ENCODE results near the gene DNAH9.

Gene DNAH9

DNA sequence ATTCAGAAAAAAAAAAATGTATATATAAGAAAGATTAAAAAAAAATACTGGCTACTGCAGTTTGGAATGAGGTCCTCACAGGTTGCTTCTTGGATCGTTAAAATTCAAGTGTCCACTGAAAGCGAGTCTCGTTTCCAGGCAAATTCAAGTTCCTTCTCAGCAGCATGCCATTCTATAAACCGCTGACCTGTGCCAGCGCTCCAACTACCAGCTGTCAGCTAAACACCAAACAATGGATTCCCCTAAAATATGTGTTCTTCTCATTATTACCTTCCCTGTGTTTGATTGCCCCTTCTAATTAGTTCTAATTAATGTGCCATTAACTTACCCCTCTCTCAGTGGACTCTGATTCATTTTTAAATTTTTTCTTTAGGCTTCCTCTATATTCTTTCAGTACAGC, 92.4 kb downstream of the DNAH9 start:
- no peak for DNase-seq

DNA sequence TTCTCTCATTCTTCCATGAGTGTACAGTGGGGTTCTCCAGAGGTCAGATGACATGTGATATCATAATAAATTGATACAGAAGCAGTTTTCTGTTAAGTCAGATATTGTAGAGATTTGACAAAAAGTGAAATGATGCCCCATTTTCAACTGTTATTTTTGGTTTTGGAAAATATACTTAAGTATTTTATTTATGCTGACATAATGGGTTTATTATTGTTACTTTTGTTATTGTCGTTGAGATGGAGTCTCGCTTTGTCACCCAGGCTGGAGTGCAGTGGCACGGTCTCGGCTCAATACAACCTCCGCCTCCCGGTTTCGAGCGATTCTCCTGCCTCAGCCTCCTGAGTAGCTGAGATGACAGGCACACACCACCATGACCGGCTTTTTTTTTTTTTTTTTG, 94.4 kb downstream of the DNAH9 start:
- DNase-seq, result no peak

DNA sequence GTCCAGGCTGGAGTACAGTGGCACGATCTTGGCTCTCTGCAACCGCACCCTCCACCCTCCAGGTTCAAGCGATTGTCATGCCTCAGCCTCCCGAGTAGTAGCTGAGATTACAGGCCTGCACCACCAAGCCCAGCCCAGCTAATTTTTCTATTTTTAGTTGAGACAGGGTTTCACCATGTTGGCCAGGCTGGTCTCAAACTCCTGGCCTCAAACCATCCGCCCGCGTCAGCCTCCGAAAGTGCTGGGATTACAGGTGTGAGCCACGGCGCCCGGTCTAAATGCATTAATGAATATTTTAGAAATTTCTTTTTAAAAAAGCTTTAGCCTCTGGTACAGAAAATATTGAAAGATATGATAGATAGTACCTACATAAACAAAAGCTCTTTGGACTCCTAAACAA, 95.0 kb downstream of the DNAH9 start:
- no peak for DNase-seq

- DNase-seq, result no peak
These were observed 102.4 kb downstream of the DNAH9 start for GRCh38 chr17:11700668-11701067.

GRCh38 chr17:11701911-11702310, 103.6 kb downstream of the DNAH9 start:
- no peak for DNase-seq

DNA sequence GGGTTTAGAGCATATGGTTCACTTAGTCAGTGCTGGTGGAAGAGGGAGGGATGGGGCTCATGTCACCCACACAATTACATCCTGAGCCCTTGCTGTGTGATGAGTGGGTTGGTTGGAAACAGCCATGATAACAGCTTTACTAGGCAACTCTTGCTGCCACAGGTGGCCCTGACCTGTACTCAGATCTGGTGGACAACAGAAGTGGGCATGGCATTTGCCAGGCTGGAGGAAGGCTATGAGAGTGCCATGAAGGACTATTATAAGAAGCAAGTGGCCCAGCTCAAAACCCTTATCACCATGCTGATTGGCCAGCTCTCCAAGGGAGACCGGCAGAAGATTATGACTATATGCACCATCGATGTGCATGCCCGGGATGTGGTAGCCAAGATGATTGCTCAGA, 105.8 kb downstream of the DNAH9 start:
- no peak for DNase-seq

DNA sequence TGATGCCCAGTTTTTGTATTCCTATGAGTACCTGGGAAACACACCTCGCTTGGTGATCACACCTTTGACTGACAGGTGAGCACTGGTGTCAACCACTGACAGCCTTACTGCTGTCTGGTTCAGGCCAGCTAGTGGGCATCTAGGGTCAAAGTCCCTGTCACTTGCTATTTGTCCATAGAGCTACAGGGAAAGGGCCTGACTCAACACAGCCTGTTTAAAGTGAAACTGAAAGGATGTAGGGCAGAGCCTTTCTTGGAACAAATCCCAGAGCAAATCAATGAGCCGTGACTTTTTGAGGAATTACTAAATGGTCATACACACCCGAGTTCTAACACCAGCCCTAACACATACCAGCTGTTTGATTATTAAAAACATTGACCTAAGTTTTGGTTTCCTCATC, 106.8 kb downstream of the DNAH9 start:
- DNase-seq, result no peak

GRCh38 chr17:11707586-11707985, 109.3 kb downstream of the DNAH9 start:
- no peak for DNase-seq

DNA sequence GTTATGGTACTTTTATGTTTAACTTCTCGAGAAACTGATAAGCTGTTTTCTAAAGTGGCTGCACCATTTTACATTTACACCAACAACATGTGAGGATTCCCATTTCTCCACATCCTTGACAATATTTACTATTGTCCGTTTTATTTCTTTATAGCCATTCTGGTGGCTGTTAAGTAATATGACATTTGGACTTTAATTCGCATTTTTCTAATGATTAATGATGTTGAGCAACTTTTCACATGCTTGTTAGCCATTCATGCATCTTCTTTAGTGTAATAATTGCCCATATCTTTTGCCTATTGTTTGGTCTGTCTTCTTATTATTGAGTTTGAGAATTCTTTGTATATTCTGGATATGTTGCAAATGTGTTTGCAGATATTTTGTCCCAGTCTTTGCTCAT, 114.2 kb downstream of the DNAH9 start:
- no peak for DNase-seq

- no peak for DNase-seq
These were observed 120.9 kb downstream of the DNAH9 start for GRCh38 chr17:11719203-11719602.

GRCh38 chr17:11719856-11720255, 121.6 kb downstream of the DNAH9 start:
- DNase-seq, result no peak

DNA sequence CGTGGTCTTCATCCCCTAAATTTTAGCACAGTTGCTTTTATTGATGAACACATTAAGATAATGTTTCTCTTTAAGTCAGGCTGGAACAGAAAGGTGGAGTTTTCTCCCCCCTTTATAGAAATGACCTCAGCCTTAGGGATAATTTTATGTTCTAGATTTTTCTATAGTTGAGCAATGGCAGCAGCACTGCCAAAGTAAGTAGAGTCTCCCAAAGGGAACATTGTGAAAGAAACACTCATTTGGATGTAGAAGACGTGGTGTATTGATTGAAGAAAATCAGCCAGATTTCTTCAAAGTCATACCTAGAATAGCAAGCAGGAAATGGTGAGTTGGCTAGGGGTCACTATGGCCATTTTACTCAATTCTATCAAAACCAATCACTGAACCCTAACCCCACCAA, 122.5 kb downstream of the DNAH9 start:
- no peak for DNase-seq

DNA sequence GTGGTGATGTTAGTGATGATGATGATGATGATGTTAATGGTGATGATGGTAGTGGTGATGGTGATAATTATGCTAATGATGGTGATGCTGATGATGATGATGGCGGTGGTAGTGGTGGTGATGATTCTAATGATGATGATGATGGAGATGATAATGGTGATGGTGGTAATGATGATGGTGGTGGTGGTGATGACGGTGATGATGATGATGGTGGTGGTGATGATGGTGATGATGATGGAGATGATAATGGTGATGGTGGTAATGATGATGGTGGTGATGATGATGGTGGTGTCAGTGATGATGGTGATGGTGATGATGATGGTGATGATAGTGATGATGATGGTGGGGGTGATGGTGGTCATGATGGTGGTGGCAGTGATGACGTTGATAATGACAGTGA, 132.5 kb downstream of the DNAH9 start:
- DNase-seq, result no peak

GRCh38 chr17:11736613-11737312, 138.5 kb downstream of the DNAH9 start:
- DNase-seq, result no peak

- no peak for DNase-seq
These were observed 139.0 kb downstream of the DNAH9 start for GRCh38 chr17:11737313-11737679.

GRCh38 chr17:11738151-11738550, 139.9 kb downstream of the DNAH9 start:
- no peak for DNase-seq

GRCh38 chr17:11739351-11739750, 141.1 kb downstream of the DNAH9 start:
- DNase-seq, result no peak

DNA sequence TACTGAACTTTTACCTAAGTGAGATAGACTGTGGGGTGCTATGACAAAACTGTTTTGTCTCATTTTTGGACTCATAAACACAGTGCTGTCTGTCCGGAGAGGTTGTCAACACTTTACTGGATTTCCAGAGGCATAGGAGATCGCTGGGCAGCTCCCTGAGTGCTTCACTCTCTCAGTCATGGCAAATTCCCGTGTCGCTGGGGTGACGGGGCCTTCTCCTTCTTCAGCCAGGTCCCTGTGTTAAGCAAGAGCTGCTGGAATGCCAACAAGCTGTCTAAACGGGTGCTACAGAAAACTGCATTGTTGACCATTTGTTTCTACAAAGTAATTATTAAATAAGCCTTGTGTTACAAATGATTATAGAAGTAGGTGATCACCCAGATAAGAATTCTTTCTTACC, 141.6 kb downstream of the DNAH9 start:
- no peak for DNase-seq

GRCh38 chr17:11742886-11743285, 144.6 kb downstream of the DNAH9 start:
- no peak for DNase-seq

DNA sequence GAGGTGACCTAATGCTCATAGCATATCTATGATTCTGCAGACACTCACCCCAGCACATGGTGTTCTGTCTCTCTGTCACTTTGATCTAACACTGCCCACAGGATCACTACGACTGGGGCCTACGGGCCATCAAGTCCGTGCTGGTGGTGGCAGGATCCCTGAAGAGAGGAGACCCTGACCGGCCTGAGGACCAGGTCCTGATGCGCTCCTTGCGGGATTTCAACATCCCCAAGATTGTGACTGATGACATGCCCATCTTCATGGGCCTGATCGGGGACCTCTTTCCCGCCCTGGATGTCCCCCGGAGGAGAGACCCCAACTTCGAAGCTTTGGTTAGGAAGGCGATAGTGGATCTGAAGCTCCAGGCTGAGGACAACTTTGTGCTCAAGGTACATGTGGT, 146.4 kb downstream of the DNAH9 start:
- DNase-seq, result no peak

- DNase-seq, result no peak
These were observed 149.2 kb downstream of the DNAH9 start for GRCh38 chr17:11747441-11747840.

DNA sequence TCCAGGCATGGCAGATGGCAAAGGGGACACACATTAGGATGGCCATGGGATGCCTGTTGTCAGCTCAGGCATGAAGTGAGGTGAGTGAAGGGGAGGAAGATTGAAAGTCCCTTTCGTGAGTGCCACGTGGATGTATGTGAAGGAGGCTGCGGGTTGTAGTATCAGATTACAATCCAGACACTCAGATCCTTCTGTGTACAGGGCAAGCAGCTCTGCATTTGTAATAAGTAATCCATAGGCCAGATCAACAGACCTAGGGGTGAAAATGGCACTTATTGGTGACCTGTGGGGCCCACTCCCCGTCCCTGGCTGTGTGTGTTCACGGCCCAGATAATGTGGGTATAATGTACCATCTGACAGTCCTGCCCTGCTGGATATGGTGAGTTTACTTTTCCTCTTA, 159.5 kb downstream of the DNAH9 start:
- no peak for DNase-seq

- DNase-seq, result no peak
These were observed 169.8 kb downstream of the DNAH9 start for GRCh38 chr17:11768106-11768505.

DNA sequence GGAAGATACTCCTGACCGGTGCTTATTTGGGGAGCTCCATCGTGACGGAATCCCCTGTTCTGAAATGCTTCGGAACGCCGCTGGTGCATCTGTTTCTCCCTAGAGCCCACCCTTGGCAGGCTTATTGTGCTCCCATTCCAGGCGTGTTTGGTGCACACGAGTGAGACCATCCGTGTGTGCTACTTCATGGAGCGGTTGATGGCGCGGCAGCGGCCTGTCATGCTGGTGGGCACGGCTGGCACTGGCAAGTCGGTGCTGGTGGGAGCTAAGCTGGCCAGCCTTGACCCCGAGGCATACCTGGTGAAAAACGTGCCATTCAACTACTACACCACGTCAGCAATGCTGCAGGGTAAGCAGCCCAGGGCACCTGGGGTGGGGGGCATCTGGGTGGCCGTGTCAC, 170.7 kb downstream of the DNAH9 start:
- no peak for DNase-seq

DNA sequence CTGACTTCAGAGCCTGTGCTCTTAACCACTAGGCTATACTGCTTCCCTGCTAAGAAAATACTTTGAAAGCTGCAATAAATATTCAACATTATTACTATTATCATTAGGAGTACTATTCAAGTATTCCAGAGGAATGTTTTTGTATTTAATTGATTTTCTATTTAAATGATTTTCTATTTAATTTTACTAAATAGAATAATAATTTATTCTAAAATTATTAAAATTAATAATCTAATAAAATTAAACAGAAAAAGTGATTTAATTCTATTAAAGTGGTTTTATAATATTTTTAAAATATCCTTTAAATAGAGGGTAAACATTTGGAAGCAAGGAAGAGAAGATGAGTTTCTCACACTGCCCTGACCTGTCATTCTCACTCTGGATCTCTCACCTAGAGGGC, 173.8 kb downstream of the DNAH9 start:
- DNase-seq, result no peak

DNA sequence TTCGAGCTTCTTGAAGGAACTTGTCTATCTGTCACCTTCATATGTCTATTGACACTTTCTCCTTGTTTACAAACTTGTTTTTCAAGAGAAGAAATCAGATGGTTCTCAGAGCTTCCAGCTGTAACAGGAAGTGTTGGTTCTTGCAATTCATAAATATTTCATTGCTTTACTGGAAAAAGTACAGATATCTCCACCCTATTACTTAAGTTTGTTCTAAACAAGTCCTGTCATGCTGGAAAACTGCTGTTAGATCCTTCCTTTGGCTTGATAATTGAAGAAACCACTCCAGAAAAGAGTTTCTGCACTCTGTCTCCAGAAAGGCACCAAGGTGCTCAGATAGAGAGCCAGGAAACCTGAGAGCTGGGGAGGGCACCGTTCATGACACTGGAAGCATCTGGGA, 181.6 kb downstream of the DNAH9 start:
- no peak for DNase-seq
